Neural cell (in vitro differentiated cells): ENCODE data around the gene NCKIPSD. TPM values are rescaled to one million over a fixed set of nuclear protein-coding genes. Genes with fewer than 3 reads are reported as not detected.

Experiments used
- H2AFZ ChIP-seq: fragments of 200-600, 300-800 bp; sonication (generic), shearing (Covaris generic); 2 replicates; pipeline ENCODE4 v1.6.0; 2014; ENCODE audit warnings: low read depth, mild to moderate bottlenecking, antibody characterized with exemption, low read length, moderate library complexity
- H3F3A ChIP-seq: fragments of 200-600 bp; shearing (Covaris generic); 2 replicates; pipeline ENCODE4 v1.6.1; 2016; ENCODE audit warnings: mild to moderate bottlenecking, moderate library complexity, mixed read lengths, antibody characterized with exemption, low read length; ENCODE audit not compliant: insufficient read depth, poor library complexity, severe bottlenecking
- H3K27ac ChIP-seq: fragments of 200-600, 300-800 bp; sonication (generic), shearing (Covaris generic); 2 replicates; pipeline ENCODE4 v1.5.1; 2014; ENCODE audit warnings: mild to moderate bottlenecking, low read length, moderate library complexity
- H3K27me3 ChIP-seq: fragments of 300-800, 200-600 bp; sonication (generic), shearing (Covaris generic); 2 replicates; pipeline ENCODE4 v1.6.0; 2014; ENCODE audit warnings: mild to moderate bottlenecking, low read depth, low read length, moderate library complexity; ENCODE audit not compliant: insufficient read depth
- H3K36me3 ChIP-seq: fragments of 300-800, 200-600 bp; sonication (generic), shearing (Covaris generic); 2 replicates; pipeline ENCODE4 v1.5.1; 2014; ENCODE audit warnings: mild to moderate bottlenecking, antibody characterized with exemption, low read length, moderate library complexity; ENCODE audit not compliant: insufficient read depth
- H3K4me2 ChIP-seq: fragments of 300-800, 200-600 bp; sonication (generic), shearing (Covaris generic); 2 replicates; pipeline ENCODE4 v1.6.0; 2014; ENCODE audit warnings: mild to moderate bottlenecking, low read length
- H3K4me3 ChIP-seq: fragments of 300-800, 200-600 bp; sonication (generic), shearing (Covaris generic); 2 replicates; pipeline ENCODE4 v1.5.1; 2014; ENCODE audit warnings: mild to moderate bottlenecking, low read length, moderate library complexity
- H3K79me2 ChIP-seq: fragments of 200-600 bp; shearing (Covaris generic); replicated peaks from 2 replicates; pipeline ENCODE4 v1.6.0; 2014; ENCODE audit warnings: mild to moderate bottlenecking, low read length, moderate library complexity; ENCODE audit not compliant: insufficient read depth
- H3K9ac ChIP-seq: fragments of 300-800, 200-600 bp; sonication (generic), shearing (Covaris generic); 2 replicates; pipeline ENCODE4 v1.6.1; 2016; ENCODE audit warnings: mild to moderate bottlenecking, low read length, mixed read lengths
- H3K9me2 ChIP-seq: fragments of 200-600 bp; shearing (Covaris generic); 2 replicates; pipeline ENCODE4 v1.6.1; 2016; ENCODE audit warnings: mild to moderate bottlenecking, low read length, mixed read lengths; ENCODE audit not compliant: insufficient read depth
- H3K9me3 ChIP-seq: fragments of 200-600, 300-800 bp; sonication (generic), shearing (Covaris generic); 2 replicates; pipeline ENCODE4 v1.6.1; 2016; ENCODE audit warnings: mild to moderate bottlenecking, mixed run types, low read length, moderate library complexity, mixed read lengths
- H4K20me1 ChIP-seq: fragments of 200-600 bp; shearing (Covaris generic); 2 replicates; pipeline ENCODE4 v1.6.1; 2016; ENCODE audit warnings: mild to moderate bottlenecking, mixed run types; ENCODE audit not compliant: insufficient read depth
- CTCF ChIP-seq: fragments of 450-650 bp; IDR thresholded peaks from 2 replicates; pipeline ENCODE4 v1.5.1; 2014; ENCODE audit warnings: antibody characterized with exemption, mild to moderate bottlenecking, moderate library complexity; ENCODE audit not compliant: poor library complexity, severe bottlenecking
- EP300 ChIP-seq: fragments of 450-650 bp; conservative IDR thresholded peaks from 2 replicates; pipeline ENCODE4 v1.6.1; 2014; ENCODE audit warnings: antibody characterized with exemption, mild to moderate bottlenecking, moderate library complexity; ENCODE audit not compliant: poor library complexity, severe bottlenecking
- EZH2 ChIP-seq: fragments of 200-600, 300-800 bp; shearing (Covaris generic), sonication (generic); IDR thresholded peaks from 2 replicates; pipeline ENCODE4 v1.6.1; 2014; ENCODE audit warnings: antibody characterized with exemption, low read length, borderline replicate concordance, mild to moderate bottlenecking; ENCODE audit not compliant: insufficient read depth, poor library complexity, severe bottlenecking
- MXI1 ChIP-seq: fragments of 450-650 bp; conservative IDR thresholded peaks from 2 replicates; pipeline ENCODE4 v1.6.1; 2014; ENCODE audit warnings: antibody characterized with exemption, mild to moderate bottlenecking; ENCODE audit not compliant: poor library complexity, severe bottlenecking
- POLR2AphosphoS5 ChIP-seq: IDR thresholded peaks from 2 replicates; pipeline ENCODE4 v1.6.1; 2012
- RAD21 ChIP-seq: fragments of 450-650 bp; conservative IDR thresholded peaks from 2 replicates; pipeline ENCODE4 v1.6.1; 2014; ENCODE audit warnings: antibody characterized with exemption, mild to moderate bottlenecking, moderate library complexity
- REST ChIP-seq: IDR thresholded peaks from 2 replicates; pipeline ENCODE4 v1.6.1; 2012; ENCODE audit warnings: borderline replicate concordance
- SMC3 ChIP-seq: fragments of 450-650 bp; conservative IDR thresholded peaks from 2 replicates; pipeline ENCODE4 v1.6.1; 2014; ENCODE audit warnings: antibody characterized with exemption, mild to moderate bottlenecking, moderate library complexity; ENCODE audit not compliant: poor library complexity
- TAF1 ChIP-seq: IDR thresholded peaks from 2 replicates; pipeline ENCODE4 v1.6.1; 2012; ENCODE audit warnings: low read depth
- polyA plus RNA-seq: library from polyadenylated mRNA; depleted of rRNA; stranded (reverse); fragments of >200 nt; gene quantifications from 2 replicates; pipeline ENCODE4 v1.2.3, GENCODE V29; 2014

Gene NCKIPSD
- polyA plus RNA-seq, 1 donor from 2014 or later, result 19.0 TPM

GRCh38 chr3:48633256-48633655, 52.5 kb downstream of the NCKIPSD start:
- no peak overlapping the region for H2AFZ ChIP-seq
- no peaks in the 10 kb centered on the region for H3F3A ChIP-seq
- H3K4me2 ChIP-seq, result no peak overlapping the region
- H3K27ac ChIP-seq, result no peak overlapping the region
- no peaks in the 10 kb centered on the region for H3K9me3 ChIP-seq
- no peaks in the 10 kb centered on the region for H3K79me2 ChIP-seq
- no peak overlapping the region for H3K4me3 ChIP-seq
- H3K9me2 ChIP-seq, result no peaks in the 10 kb centered on the region
- TF ChIP-seq TAF1 (no peak), CTCF (no peak), EZH2 (no peak), REST (no peak), MXI1 (no peak), RAD21 (no peak), EP300 (no peak), POLR2AphosphoS5 (no peak), SMC3 (no peak)
- H3K36me3 ChIP-seq, result no peaks in the 10 kb centered on the region
- no peaks in the 10 kb centered on the region for H3K27me3 ChIP-seq
- H3K9ac ChIP-seq, result no peak overlapping the region
- H4K20me1 ChIP-seq, result peaks cover 23% of the 10 kb centered on the region

GRCh38 chr3:48631516-48632448, 53.9 kb downstream of the NCKIPSD start:
- H3K9ac ChIP-seq, result no peak overlapping the region
- H3F3A ChIP-seq, result no peaks in the 10 kb centered on the region
- H3K9me3 ChIP-seq, result no peaks in the 10 kb centered on the region
- H3K9me2 ChIP-seq, result no peaks in the 10 kb centered on the region
- no peaks in the 10 kb centered on the region for H3K27me3 ChIP-seq
- H2AFZ ChIP-seq, result no peak overlapping the region
- H3K36me3 ChIP-seq, result no peaks in the 10 kb centered on the region
- H3K79me2 ChIP-seq, result no peaks in the 10 kb centered on the region
- no peak overlapping the region for H3K27ac ChIP-seq
- H3K4me3 ChIP-seq, result no peak overlapping the region
- TF ChIP-seq CTCF (no peak), MXI1 (no peak), SMC3 (no peak), RAD21 (no peak), REST (no peak), EP300 (no peak), POLR2AphosphoS5 (no peak), TAF1 (no peak), EZH2 (no peak)
- H4K20me1 ChIP-seq, result peaks cover 9% of the 10 kb centered on the region
- no peak overlapping the region for H3K4me2 ChIP-seq
